Prostate gland (tissue), 2 donors: ENCODE measurements around the gene TMEM208. TPM values are rescaled to one million over a fixed set of nuclear protein-coding genes. Genes with fewer than 3 reads are reported as not detected.

ENCODE experiments used
- DNase-seq: peaks from one replicate; pipeline ENCODE4 v3.0.0-alpha.2; 2019; ENCODE audit warnings: low spot score
- H3K27ac ChIP-seq, 2 donors: fragments of 200-600 bp; sonication (generic); 2 replicates each; pipeline ENCODE4 v1.5.1; 2017 to 2019
- H3K27me3 ChIP-seq: fragments of 200-600 bp; sonication (generic); replicated peaks from 2 replicates; pipeline ENCODE4 v1.5.1; 2019; ENCODE audit not compliant: insufficient read depth
- H3K36me3 ChIP-seq, 2 donors: fragments of 200-600 bp; sonication (generic); 1 replicate in 1 of 2; 2 replicates in 1 of 2; pipeline versions ENCODE4 v1.5.1 to v1.8.1; 2017 to 2019
- H3K4me1 ChIP-seq: fragments of 200-600 bp; sonication (generic); replicated peaks from 2 replicates; pipeline ENCODE4 v1.5.1; 2019
- H3K4me3 ChIP-seq, 2 donors: fragments of 200-600 bp; sonication (generic); 2 replicates each; pipeline ENCODE4 v1.5.1; 2017 to 2019
- H3K9me3 ChIP-seq: fragments of 200-600 bp; sonication (generic); 2 replicates; pipeline ENCODE4 v1.5.1; 2017
- POLR2A ChIP-seq: fragments of 450-650 bp; IDR thresholded peaks from one replicate; pipeline ENCODE4 v1.6.1; 2016; ENCODE audit warnings: antibody characterized with exemption, mild to moderate bottlenecking
- POLR2AphosphoS5 ChIP-seq: sonication (generic); formaldehyde crosslinking; IDR thresholded peaks from one replicate; pipeline ENCODE4 v1.6.1; 2017; ENCODE audit warnings: antibody characterized with exemption
- WGBS: methylation state at CpG from one replicate; pipeline ENCODE4 v1.1.5; 2018; 5-methylcytosine and 5-hydroxymethylcytosine counted together
- intact Hi-C: fragments of 100-400 bp; cut with DNase I; formaldehyde crosslinking; loops from one replicate; pipeline ENCODE4 v1.14.2; 2022
- total RNA-seq, 2 donors: library from RNA; depleted of rRNA; stranded (reverse); fragments of >200 nt; gene quantifications; one replicate each; pipeline ENCODE4 v1.1.0, GENCODE V29; 2016
- TF ChIP-seq, protein P1 (sequence below), 4 experiments: fragments of 200-600 bp in 2 of 4; fragments of 450-650 bp in 2 of 4; sonication (generic) in 2 of 4; IDR thresholded peaks; 1 replicate in 3 of 4; 2 replicates in 1 of 4; pipeline ENCODE4 v1.5.1; 2016 to 2019; ENCODE audit warnings: antibody characterized with exemption in 4 of 4, mild to moderate bottlenecking in 2 of 4, moderate library complexity in 2 of 4

The TMEM208 gene
- total RNA-seq, 2 donors from 2014 or later: 39.1 to 57.1 TPM

DNA sequence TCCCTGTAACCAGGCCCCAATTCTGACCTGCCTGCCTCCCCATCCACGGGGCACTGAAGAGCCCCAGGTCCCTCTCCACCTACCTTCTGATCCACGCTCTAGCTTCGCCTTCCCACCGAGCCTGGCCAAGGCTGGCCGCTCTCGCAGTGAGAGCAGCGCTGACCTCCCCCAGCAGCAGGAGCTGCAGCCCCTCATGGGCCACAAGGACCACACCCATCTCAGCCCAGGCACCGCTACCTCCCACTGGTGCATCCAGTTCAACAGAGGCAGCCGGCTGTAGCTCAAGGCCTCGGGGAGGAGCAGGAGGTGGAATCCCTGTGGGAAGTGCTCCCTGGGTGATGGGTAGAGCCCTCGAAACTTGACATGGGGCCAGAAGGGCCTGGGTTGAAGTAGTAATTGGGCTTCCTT is 44.0 kb downstream of the TMEM208 start:
- DNase-seq: no peak
- no peak overlapping the region for H3K4me3 ChIP-seq
- H3K27me3 ChIP-seq: no peaks in the 10 kb centered on the region
- intact Hi-C loops: no loop called here
- 78% methylated on average over 11 of the region's 11 CpGs for WGBS
- H3K9me3 ChIP-seq: no peaks in the 10 kb centered on the region
- no peaks in the 10 kb centered on the region for H3K4me1 ChIP-seq
- no peaks in the 10 kb centered on the region for H3K36me3 ChIP-seq
- no peak overlapping the region for H3K27ac ChIP-seq
- TF ChIP-seq, protein P1, sequence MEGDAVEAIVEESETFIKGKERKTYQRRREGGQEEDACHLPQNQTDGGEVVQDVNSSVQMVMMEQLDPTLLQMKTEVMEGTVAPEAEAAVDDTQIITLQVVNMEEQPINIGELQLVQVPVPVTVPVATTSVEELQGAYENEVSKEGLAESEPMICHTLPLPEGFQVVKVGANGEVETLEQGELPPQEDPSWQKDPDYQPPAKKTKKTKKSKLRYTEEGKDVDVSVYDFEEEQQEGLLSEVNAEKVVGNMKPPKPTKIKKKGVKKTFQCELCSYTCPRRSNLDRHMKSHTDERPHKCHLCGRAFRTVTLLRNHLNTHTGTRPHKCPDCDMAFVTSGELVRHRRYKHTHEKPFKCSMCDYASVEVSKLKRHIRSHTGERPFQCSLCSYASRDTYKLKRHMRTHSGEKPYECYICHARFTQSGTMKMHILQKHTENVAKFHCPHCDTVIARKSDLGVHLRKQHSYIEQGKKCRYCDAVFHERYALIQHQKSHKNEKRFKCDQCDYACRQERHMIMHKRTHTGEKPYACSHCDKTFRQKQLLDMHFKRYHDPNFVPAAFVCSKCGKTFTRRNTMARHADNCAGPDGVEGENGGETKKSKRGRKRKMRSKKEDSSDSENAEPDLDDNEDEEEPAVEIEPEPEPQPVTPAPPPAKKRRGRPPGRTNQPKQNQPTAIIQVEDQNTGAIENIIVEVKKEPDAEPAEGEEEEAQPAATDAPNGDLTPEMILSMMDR (IDR thresholded peaks at IDR 0.05): no peak
- no peak for TF ChIP-seq POLR2AphosphoS5
- TF ChIP-seq POLR2A: no peak

GRCh38 chr16:67271446-67271845 is 44.5 kb downstream of the TMEM208 start:
- WGBS: 85% methylated on average over 4 of the region's 4 CpGs
- H3K27ac ChIP-seq: no peak overlapping the region
- intact Hi-C loops: no loop called here
- no peak overlapping the region for H3K4me3 ChIP-seq
- no peaks in the 10 kb centered on the region for H3K36me3 ChIP-seq
- H3K4me1 ChIP-seq: no peaks in the 10 kb centered on the region
- no peak for DNase-seq
- H3K27me3 ChIP-seq: no peaks in the 10 kb centered on the region
- TF ChIP-seq, protein P1 (IDR thresholded peaks at IDR 0.05): no peak
- TF ChIP-seq POLR2AphosphoS5 (no peak), POLR2A (no peak)
- H3K9me3 ChIP-seq: no peaks in the 10 kb centered on the region

- H3K9me3 ChIP-seq: no peaks in the 10 kb centered on the region
- no peaks in the 10 kb centered on the region for H3K27me3 ChIP-seq
- H3K4me1 ChIP-seq: peaks cover 4% of the 10 kb centered on the region
- intact Hi-C loops: no loop called here
- DNase-seq: no peak
- H3K4me3 ChIP-seq: no peak overlapping the region
- no peak overlapping the region for H3K27ac ChIP-seq
- H3K36me3 ChIP-seq: no peaks in the 10 kb centered on the region
- TF ChIP-seq POLR2A (no peak), POLR2AphosphoS5 (no peak)
- TF ChIP-seq, protein P1 (IDR thresholded peaks at IDR 0.05): no peak
- 71% methylated on average over 2 of the region's 2 CpGs for WGBS
Observed at GRCh38 chr16:67275321-67275720, 48.4 kb downstream of the TMEM208 start.

DNA sequence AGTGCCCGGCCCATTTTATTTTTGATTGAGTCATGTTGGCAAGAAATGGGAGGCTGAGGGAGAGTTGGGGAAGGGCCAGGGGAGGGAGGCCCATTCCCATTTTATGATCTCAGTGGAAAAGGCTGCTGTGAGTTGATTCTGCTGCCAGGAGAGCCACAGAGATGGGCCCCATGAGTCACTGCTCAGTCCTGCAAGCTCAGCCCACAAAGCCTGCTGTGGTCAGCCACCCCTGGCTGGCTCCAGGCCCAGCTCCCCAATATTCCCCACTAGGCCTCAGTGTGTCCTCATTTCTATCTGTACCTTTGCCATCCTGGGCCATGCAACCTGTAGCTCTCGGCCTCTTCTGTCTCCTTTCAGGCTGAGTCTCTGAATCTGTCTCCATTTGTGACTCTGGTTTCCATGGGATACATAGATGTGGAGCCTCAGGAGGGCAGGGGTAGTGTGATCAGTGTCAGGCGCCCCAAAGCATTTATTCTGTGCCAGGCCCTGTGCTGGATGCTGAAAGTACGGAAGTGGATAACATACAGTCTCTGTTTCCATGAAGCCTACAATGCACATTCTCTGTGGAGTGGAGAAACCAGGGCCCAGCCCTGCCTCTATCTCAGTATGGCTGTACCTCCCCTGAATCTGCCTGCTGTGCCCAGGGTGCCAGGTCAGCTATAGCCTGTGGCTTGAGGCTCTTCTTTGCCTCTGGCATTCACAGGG is 50.5 kb downstream of the TMEM208 start:
- peaks cover 4% of the 10 kb centered on the region for H3K4me1 ChIP-seq
- no peak for DNase-seq
- H3K27me3 ChIP-seq: no peaks in the 10 kb centered on the region
- H3K27ac ChIP-seq: no peak overlapping the region
- TF ChIP-seq, protein P1 (IDR thresholded peaks at IDR 0.05): no peak
- TF ChIP-seq POLR2AphosphoS5 (no peak), POLR2A (no peak)
- H3K9me3 ChIP-seq: no peaks in the 10 kb centered on the region
- intact Hi-C loops: no loop called here
- H3K4me3 ChIP-seq: no peak overlapping the region
- 81% methylated on average over 4 of the region's 4 CpGs for WGBS
- H3K36me3 ChIP-seq: no peaks in the 10 kb centered on the region
